Choroid plexus epithelial cell (primary cell): Measurements from ENCODE around the gene MMUT.

Source experiments
- DNase-seq: peaks from one replicate; pipeline ENCODE4 v3.0.0-alpha.2; 2010; ENCODE audit warnings: low read depth
- H3K4me3 ChIP-seq: 2 replicates; pipeline ENCODE4 v1.5.1; 2011; ENCODE audit warnings: low read depth, mild to moderate bottlenecking, control low read depth, low read length, moderate library complexity
- TF ChIP-seq, protein P1 (sequence below): conservative IDR thresholded peaks from 2 replicates; pipeline ENCODE4 v1.5.1; 2011; ENCODE audit warnings: low read depth, mild to moderate bottlenecking, control low read depth, inconsistent platforms, low read length, moderate library complexity

The MMUT gene

DNA sequence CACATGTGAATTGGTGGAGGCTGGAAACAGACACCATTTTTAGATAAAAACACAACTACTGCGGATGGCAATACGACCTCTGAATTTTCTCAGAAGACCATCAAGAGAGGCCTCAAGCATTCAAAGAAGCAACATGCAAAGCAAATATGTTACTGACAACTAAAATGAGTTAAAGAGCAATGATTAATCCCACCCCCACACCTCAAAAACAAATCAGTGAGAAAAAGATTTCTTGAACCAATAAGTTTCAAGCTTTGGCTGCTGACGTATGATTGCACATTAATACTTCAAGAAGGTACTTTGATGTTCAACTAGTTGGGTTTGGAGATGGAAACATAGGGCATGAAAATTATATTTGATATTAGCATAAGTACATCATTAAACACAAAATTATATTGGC is 982 bp downstream of the MMUT start:
- TF ChIP-seq, protein P1, sequence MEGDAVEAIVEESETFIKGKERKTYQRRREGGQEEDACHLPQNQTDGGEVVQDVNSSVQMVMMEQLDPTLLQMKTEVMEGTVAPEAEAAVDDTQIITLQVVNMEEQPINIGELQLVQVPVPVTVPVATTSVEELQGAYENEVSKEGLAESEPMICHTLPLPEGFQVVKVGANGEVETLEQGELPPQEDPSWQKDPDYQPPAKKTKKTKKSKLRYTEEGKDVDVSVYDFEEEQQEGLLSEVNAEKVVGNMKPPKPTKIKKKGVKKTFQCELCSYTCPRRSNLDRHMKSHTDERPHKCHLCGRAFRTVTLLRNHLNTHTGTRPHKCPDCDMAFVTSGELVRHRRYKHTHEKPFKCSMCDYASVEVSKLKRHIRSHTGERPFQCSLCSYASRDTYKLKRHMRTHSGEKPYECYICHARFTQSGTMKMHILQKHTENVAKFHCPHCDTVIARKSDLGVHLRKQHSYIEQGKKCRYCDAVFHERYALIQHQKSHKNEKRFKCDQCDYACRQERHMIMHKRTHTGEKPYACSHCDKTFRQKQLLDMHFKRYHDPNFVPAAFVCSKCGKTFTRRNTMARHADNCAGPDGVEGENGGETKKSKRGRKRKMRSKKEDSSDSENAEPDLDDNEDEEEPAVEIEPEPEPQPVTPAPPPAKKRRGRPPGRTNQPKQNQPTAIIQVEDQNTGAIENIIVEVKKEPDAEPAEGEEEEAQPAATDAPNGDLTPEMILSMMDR, result no peak
- peak; percentile 25 for DNase-seq
- peak overlapping the region; percentile 83 for H3K4me3 ChIP-seq

DNA sequence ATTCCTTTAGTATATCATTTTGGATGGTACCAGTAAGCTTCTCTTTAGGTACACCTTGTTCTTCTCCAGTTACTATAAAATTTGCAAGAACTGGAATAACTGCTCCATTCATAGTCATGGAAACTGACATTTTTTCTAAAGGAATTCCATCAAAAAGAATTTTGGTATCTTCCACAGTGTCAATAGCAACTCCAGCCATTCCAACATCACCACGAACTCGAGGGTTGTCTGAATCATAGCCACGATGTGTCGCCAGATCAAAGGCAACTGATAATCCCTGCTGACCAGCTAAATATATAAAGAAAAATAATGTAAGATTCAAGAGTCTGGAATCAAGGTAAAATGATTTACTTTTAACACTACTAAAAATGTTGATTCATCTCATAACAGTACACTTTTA is 5.3 kb downstream of the MMUT start:
- DNase-seq, result no peak
- H3K4me3 ChIP-seq, result no peak overlapping the region
- TF ChIP-seq, protein P1, result no peak

DNA sequence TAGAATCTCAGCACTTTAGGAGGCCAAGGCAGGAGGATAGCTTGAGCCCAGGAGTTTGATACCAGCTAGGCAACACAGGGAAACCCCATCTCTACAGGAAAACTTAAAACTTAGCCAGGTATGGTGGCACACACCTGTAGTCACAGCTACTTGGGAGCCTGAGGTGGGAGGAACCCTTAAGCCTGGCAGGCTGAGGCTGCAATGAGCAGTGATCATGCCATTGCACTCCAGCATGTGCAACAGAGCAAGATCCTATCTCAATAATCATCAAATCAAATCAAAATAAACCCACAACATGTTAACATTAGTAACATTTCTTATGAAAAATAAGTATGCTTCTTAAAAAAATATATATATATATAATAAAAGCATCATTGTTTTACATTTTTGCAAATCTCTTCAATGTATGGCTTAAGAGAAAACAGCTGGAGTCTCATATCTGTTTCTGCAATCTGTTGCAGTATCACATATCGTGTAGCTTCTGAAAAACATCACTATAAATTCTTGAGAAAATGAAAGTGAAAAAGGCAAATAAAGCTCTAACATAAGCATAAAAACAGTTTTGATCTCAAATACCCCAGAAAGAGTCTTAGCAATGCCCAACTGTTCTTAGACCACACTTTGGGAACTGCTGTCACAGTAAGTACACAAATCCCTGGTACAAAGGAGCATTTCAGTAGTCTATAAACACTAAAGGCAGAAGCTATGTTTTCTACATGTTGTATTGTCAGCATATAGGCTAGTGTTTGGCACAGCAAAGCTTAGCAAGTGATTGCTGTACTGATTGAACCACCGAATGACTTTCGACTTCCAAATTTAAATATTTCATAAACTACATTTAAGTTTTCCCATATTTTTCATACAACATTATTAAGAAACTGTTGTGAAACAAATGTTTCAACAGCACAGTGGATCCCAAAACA is 8.0 kb downstream of the MMUT start:
- TF ChIP-seq, protein P1, result no peak
- no peak for DNase-seq
- no peak overlapping the region for H3K4me3 ChIP-seq

DNA sequence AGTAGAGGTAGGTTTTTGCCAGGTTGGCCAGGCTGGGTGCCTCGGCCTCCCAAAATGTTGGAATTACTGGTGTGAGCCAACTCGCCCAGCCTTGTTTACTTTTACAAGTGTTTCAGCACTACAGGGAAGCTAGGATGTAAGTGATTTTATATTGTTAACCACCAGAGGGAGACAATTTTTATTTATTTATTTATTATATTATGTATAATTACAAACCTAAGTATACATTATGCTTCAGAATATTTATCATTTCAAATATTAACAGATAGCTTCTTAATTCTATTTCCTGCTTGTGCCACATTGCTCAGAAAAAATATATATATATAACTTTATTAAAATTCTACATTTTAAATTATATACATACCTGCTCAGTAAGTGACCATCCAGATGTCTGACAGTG is 9.8 kb downstream of the MMUT start:
- DNase-seq, result peak; percentile 38

DNA sequence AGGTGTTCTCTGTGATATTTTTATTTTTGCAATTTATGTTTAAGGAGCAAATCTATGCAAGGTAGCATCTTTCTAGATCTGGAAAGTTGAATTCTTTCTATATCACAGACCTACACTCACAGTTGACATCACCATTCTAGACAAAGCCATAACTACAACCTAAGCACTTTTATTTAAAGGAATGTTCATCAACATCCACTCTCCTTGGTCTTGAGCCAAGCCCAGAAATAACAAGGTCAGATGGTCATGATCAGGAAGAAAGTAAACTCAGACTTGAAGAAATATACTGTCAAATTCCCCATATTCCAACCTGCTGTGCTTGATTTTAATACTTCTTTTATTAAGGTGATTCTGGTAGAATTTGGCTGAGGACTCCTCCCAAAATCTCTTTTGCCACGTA is 32.2 kb downstream of the MMUT start:
- TF ChIP-seq, protein P1, result no peak
- DNase-seq, result peak; percentile 59

More for the DNA sequence above, 9.8 kb downstream of the MMUT start:
- TF ChIP-seq, protein P1, result peak; percentile 39
- no peak overlapping the region for H3K4me3 ChIP-seq

DNA sequence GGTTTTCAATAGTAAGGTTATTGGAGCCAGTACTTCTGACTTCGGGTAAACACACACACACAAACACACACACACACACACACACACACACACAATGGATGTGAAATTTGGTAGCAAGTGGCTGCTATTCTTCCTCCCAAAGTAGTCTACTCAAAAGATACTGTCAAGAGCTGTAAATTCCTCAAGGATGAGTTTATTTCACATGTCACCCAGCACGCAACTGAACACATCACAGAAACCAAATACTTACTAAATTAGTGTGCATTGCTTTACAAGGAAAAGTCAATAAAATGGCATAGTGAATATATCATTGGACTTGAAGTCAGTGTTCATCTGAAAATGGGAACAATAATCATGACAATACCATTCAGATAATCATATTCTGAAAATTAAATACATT is 32.9 kb downstream of the MMUT start:
- peak; percentile 42 for DNase-seq
- H3K4me3 ChIP-seq, result no peak overlapping the region
- TF ChIP-seq, protein P1, result no peak

More for the DNA sequence above, 32.2 kb downstream of the MMUT start:
- H3K4me3 ChIP-seq, result no peak overlapping the region

DNA sequence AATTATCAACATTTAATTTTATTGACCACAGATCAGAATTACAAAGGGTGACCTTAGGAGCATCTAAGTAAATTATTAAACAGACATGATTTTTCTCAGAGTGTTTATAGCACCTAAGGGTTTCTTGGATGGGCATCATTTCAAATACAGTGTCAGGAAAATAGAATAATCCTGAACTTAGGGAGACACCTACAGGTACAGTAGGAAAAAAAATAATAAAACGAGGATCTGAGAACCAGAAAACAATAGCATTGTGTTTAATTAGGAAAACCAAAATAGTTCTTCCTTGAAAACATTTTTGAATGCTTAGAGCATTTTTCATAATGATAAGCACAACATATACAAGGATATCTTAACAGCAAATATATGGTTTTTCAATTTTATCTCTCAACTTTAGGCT is 39.2 kb downstream of the MMUT start:
- TF ChIP-seq, protein P1, result no peak
- no peak overlapping the region for H3K4me3 ChIP-seq
- peak; percentile 33 for DNase-seq
